Upper lobe of right lung (tissue), 1 donor: ENCODE data around the gene HNRNPA3. TPM values are rescaled to one million over a fixed set of nuclear protein-coding genes. Genes with fewer than 3 reads are reported as not detected.
A peak's percentile ranks its signal among the peaks of the same experiment; 100 is the strongest.
"Not testable (repeated sequence)": the region's sequence is repeated elsewhere in the genome, so short reads cannot be mapped to it uniquely, and the experiment has no call there.

Experiments used
- ATAC-seq: fragments of 200-7000 bp; cut with Tn5 transposase; one replicate; pipeline ENCODE4 v1.9.1; 2020; ENCODE audit warnings: mild to moderate bottlenecking, moderate library complexity
- DNase-seq: peaks from one replicate; pipeline ENCODE4 v3.0.0-alpha.2; 2020
- H3K27ac ChIP-seq: fragments of 200-600 bp; one replicate; pipeline ENCODE4 v1.8.0; 2022
- H3K27me3 ChIP-seq: fragments of 200-600 bp; one replicate; pipeline ENCODE4 v1.8.0; 2022; ENCODE audit warnings: mild to moderate bottlenecking
- H3K36me3 ChIP-seq: fragments of 200-600 bp; one replicate; pipeline ENCODE4 v1.8.0; 2022
- H3K4me1 ChIP-seq: fragments of 200-600 bp; one replicate; pipeline ENCODE4 v1.8.0; 2022
- H3K4me3 ChIP-seq: fragments of 200-600 bp; one replicate; pipeline ENCODE4 v1.8.0; 2022; ENCODE audit warnings: mild to moderate bottlenecking
- H3K9me3 ChIP-seq: fragments of 200-600 bp; one replicate; pipeline ENCODE4 v1.8.0; 2022
- intact Hi-C: fragments of 100-400 bp; cut with DNase I; formaldehyde crosslinking; loops from one replicate; pipeline ENCODE4 v1.11.0; 2022
- total RNA-seq: library from RNA; stranded (reverse); fragmentation: NEBNext Ultra II Directional; extraction: Animal tissue kit (Norgen Biotek cat#: 25700); gene quantifications from one replicate; pipeline ENCODE4 v1.2.1, GENCODE V29; 2021
- TF ChIP-seq, protein P1 (sequence below): fragments of 200-600 bp; IDR thresholded peaks from one replicate; pipeline ENCODE4 v1.8.0; 2022; ENCODE audit warnings: antibody characterized with exemption
- donor health status: DM: no; HTN: yes; CAD: no; lungs with severe emphysema.

HNRNPA3 gene
- total RNA-seq, 1 donor from 2014 or later: 139 TPM

- Histone ChIP-seq H3K4me3 (no peak overlapping the region), H3K9me3 (no peaks in the 10 kb centered on the region), H3K27me3 (no peaks in the 10 kb centered on the region), H3K4me1 (peaks cover 87% of the 10 kb centered on the region), H3K36me3 (peaks cover 7% of the 10 kb centered on the region), H3K27ac (peak overlapping the region; percentile 38)
- DNase-seq (no peak), ATAC-seq (no peak)
- TF ChIP-seq, protein P1, sequence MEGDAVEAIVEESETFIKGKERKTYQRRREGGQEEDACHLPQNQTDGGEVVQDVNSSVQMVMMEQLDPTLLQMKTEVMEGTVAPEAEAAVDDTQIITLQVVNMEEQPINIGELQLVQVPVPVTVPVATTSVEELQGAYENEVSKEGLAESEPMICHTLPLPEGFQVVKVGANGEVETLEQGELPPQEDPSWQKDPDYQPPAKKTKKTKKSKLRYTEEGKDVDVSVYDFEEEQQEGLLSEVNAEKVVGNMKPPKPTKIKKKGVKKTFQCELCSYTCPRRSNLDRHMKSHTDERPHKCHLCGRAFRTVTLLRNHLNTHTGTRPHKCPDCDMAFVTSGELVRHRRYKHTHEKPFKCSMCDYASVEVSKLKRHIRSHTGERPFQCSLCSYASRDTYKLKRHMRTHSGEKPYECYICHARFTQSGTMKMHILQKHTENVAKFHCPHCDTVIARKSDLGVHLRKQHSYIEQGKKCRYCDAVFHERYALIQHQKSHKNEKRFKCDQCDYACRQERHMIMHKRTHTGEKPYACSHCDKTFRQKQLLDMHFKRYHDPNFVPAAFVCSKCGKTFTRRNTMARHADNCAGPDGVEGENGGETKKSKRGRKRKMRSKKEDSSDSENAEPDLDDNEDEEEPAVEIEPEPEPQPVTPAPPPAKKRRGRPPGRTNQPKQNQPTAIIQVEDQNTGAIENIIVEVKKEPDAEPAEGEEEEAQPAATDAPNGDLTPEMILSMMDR: no peak
- intact Hi-C loops: no loop called here
These were observed 32.4 kb downstream of the HNRNPA3 start for GRCh38 chr2:177245010-177245422.

DNA sequence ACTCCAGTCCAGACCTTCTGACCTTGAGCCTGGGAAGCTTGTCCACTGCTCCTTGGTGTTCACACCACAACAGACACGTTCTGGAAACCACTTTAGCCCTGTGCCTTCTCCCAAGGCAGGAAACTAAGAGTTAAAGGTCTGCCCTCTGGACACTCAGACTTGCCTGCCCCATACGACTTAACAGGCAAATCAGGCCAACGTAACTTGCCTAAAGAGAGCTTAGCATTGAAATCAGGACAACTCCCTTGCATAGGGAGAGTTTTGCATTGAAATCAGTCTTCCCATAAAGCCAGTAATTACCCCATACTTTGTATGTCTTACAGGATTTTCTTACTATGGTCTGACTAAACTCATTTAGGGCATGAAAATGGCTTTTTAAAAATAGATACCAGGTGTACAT, 33.4 kb downstream of the HNRNPA3 start:
- no peak for ATAC-seq
- Histone ChIP-seq H3K27ac (peak overlapping the region; percentile 26), H3K27me3 (no peaks in the 10 kb centered on the region), H3K4me3 (no peak overlapping the region), H3K36me3 (peaks cover 7% of the 10 kb centered on the region), H3K4me1 (peaks cover 87% of the 10 kb centered on the region), H3K9me3 (no peaks in the 10 kb centered on the region)
- TF ChIP-seq, protein P1: no peak
- intact Hi-C loops: no loop called here
- no peak for DNase-seq

DNA sequence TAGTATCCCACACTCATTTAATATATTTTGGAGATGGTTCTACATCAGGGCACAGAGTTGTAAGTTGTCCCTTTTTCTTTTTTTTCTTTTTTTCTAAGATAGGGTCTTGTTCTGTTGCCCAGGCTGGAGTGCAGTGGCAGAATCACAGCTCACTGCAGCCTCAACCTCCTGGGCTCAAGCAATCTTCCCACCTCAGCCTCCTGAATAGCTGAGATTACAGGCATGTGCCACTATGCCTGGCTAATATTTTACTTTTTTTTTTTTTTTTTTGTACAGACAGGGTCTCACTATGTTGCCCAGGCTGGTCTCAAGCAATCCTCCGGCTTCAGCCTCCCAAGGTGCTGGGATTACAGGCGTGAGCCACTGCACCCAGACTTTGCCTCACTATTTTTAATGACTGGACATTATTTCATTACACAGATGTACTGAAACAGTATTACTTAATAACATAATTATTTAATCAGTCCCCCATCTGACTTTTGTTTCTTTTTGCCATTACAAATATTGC, 34.0 kb downstream of the HNRNPA3 start:
- H3K27ac ChIP-seq, H3K9me3 ChIP-seq, DNase-seq, intact Hi-C loops, H3K4me3 ChIP-seq, ATAC-seq, H3K36me3 ChIP-seq, H3K27me3 ChIP-seq: not testable (repeated sequence)
- H3K4me1 ChIP-seq: peaks cover 87% of the 10 kb centered on the region

DNA sequence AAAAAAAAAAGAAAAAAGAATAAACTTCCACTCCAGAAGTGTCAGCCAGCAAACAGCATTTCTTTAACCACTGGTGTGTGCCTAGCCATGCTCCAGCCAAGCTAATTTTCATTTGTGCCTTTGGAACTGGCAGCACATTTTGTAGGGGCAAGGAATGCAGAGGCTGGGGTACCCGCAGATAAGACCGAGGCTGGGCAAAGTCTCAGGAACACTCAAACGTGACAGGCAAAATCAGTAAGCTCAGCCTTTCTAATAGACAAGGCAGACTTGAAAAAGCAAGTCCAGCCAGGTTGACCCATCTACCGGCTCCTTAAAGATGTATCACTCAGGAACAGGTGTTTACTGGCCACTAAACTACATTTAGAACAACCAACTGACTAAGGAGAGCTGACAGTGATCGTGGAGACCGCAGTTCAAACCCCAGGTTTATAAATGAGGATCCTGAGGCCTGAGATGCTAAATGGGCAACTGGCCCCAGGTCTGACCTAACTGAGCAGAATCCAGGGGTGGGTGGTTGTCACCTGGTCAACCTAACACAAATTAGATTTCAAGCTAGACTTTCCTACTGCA, 35.2 kb downstream of the HNRNPA3 start:
- H3K36me3 ChIP-seq: peaks cover 7% of the 10 kb centered on the region
- H3K4me3 ChIP-seq: no peak overlapping the region
- intact Hi-C loops: no loop called here
- H3K9me3 ChIP-seq: no peaks in the 10 kb centered on the region
- no peak for DNase-seq
- ATAC-seq: no peak
- H3K4me1 ChIP-seq: peaks cover 88% of the 10 kb centered on the region
- no peaks in the 10 kb centered on the region for H3K27me3 ChIP-seq
- no peak overlapping the region for H3K27ac ChIP-seq
- TF ChIP-seq, protein P1: no peak

- Histone ChIP-seq H3K27ac (no peak overlapping the region), H3K4me1 (peaks cover 87% of the 10 kb centered on the region)
These were observed 36.4 kb downstream of the HNRNPA3 start for GRCh38 chr2:177249038-177249437.

GRCh38 chr2:177250461-177250860, 37.9 kb downstream of the HNRNPA3 start:
- intact Hi-C loops: no loop called here
- Histone ChIP-seq H3K4me1 (peaks cover 87% of the 10 kb centered on the region), H3K36me3 (peaks cover 7% of the 10 kb centered on the region), H3K4me3 (no peak overlapping the region), H3K27me3 (no peaks in the 10 kb centered on the region), H3K27ac (no peak overlapping the region), H3K9me3 (no peaks in the 10 kb centered on the region)
- no peak for DNase-seq
- no peak for ATAC-seq
- TF ChIP-seq, protein P1: no peak

More at GRCh38 chr2:177249038-177249437, 36.4 kb downstream of the HNRNPA3 start:
- Histone ChIP-seq H3K4me3 (no peak overlapping the region), H3K36me3 (peaks cover 7% of the 10 kb centered on the region), H3K9me3 (no peaks in the 10 kb centered on the region), H3K27me3 (no peaks in the 10 kb centered on the region)
- intact Hi-C loops: no loop called here
- DNase-seq: no peak
- TF ChIP-seq, protein P1: no peak
- no peak for ATAC-seq
